Pancreas (tissue), 10 donors: Measurements from ENCODE around the gene DNM2. TPM values are rescaled to one million over a fixed set of nuclear protein-coding genes. Genes with fewer than 3 reads are reported as not detected.
A peak's percentile ranks its signal among the peaks of the same experiment; 100 is the strongest.

Experiments
- ATAC-seq, 4 donors: fragments of 200-7000 bp; cut with Tn5 transposase; one replicate each; pipeline versions ENCODE4 v1.8.0 to v1.9.1; 2020; ENCODE audit warnings: mild to moderate bottlenecking in 4 of 4, moderate library complexity in 4 of 4
- DNase-seq, 6 donors: peaks; one replicate each; pipeline ENCODE4 v3.0.0-alpha.2; 2020
- FAIRE-seq: peaks from 2 replicates; lab custom pipeline; 2012; peaks lifted over from hg19 to GRCh38; lab: Jason Lieb, UNC
- H3K27ac ChIP-seq, 4 donors: fragments of 200-600 bp; sonication (generic); 1 replicate in 3 of 4; 2 replicates in 1 of 4; pipeline versions ENCODE4 v1.5.0 to v1.8.0; 2020
- H3K27me3 ChIP-seq, 4 donors: fragments of 200-600 bp; one replicate each; pipeline ENCODE4 v1.8.0; 2021
- H3K36me3 ChIP-seq, 3 donors: fragments of 200-600 bp; sonication (generic) in 1 of 3; one replicate each; pipeline versions ENCODE4 v1.5.0 to v1.8.0; 2020 to 2021
- H3K4me1 ChIP-seq, 3 donors: fragments of 200-600 bp; one replicate each; pipeline ENCODE4 v1.8.0; 2021
- H3K4me3 ChIP-seq, 4 donors: fragments of 200-600 bp; sonication (generic) in 2 of 4; one replicate each; pipeline versions ENCODE4 v1.5.0 to v1.8.0; 2020 to 2021
- H3K9me3 ChIP-seq, 4 donors: fragments of 200-600 bp; one replicate each; pipeline ENCODE4 v1.8.0; 2021
- CTCF ChIP-seq, 4 donors: fragments of 200-600 bp; sonication (generic) in 3 of 4; IDR thresholded peaks; one replicate each; pipeline versions ENCODE4 v1.5.0 to v1.8.0; 2021; ENCODE audit warnings: antibody characterized with exemption in 4 of 4
- WGBS, 2 donors: extraction: QIAGEN DNeasy Blood & Tissue Kit; methylation state at CpG; one replicate each; pipeline ENCODE4 v1.1.7; 2013; 5-methylcytosine and 5-hydroxymethylcytosine counted together
- intact Hi-C, 3 donors: fragments of 100-400 bp; cut with DNase I; formaldehyde crosslinking; loops; one replicate each; pipeline versions ENCODE4 v1.11.1 to v1.14.2; 2022
- polyA plus RNA-seq, 2 donors: library from polyadenylated mRNA; stranded (reverse); fragments of 200-250 nt; gene quantifications; one replicate each; pipeline ENCODE4 v1.2.3, GENCODE V29; 2013
- total RNA-seq, 6 donors: library from RNA; stranded (reverse); fragmentation: NEBNext Ultra II Directional in 4 of 6; extraction: Animal tissue kit (Norgen Biotek cat#: 25700) in 4 of 6; gene quantifications; one replicate each; pipeline versions ENCODE4 v1.2.1 to v1.2.4, GENCODE V29; 2021 to 2023
- donor health status: healthy with polysubstance abuse.
- donor health status: DM: no; HTN: no; CAD: no; lungs with moderate emphysema.
- donor health status: DM: no; HTN: no; CAD: no.
- donor health status: control.
- donor health status: control.
- donor health status: Bipolar disorder and iron deficiency.
- donor health status: DM: yes; HTN: yes; CAD: no.
- donor health status: DM: no; HTN: no; CAD: no.
- donor health status: DM: no; HTN: no; CAD: no.
- donor health status: DM: yes; HTN: yes; CAD: no.

Gene DNM2
- total and polyA plus RNA-seq, 8 donors: 52.5 to 115 (median 88.6) TPM

GRCh38 chr19:10707440-10707839, 10.4 kb upstream of the DNM2 start:
- FAIRE-seq (no peak), ATAC-seq (no peak), DNase-seq (no peak)
- Histone ChIP-seq H3K27ac (no peak overlapping the region), H3K4me1 (peaks cover 0 to under 1% (median 0%) of the 10 kb centered on the region in 3 donors), H3K4me3 (no peak overlapping the region), H3K36me3 (peaks cover 0 to 6% (median 0%) of the 10 kb centered on the region in 3 donors), H3K9me3 (no peaks in the 10 kb centered on the region), H3K27me3 (no peaks in the 10 kb centered on the region)
- intact Hi-C loops: no loop called here
- WGBS, 2 donors: 95 to 97% methylated on average over 16 of the region's 16 CpGs
- no peak for TF ChIP-seq CTCF (IDR thresholded peaks at IDR 0.05)

- FAIRE-seq (no peak), ATAC-seq (no peak), DNase-seq (no peak)
- 93 to 95% methylated on average over 7 of the region's 7 CpGs for WGBS, 2 donors
- H3K36me3 ChIP-seq: peaks cover 0 to 6% (median 0%) of the 10 kb centered on the region in 3 donors
- intact Hi-C loops: no loop called here
- no peaks in the 10 kb centered on the region for H3K4me1 ChIP-seq
- no peak for TF ChIP-seq CTCF (IDR thresholded peaks at IDR 0.05)
- H3K27ac ChIP-seq: no peak overlapping the region
- H3K27me3 ChIP-seq: no peaks in the 10 kb centered on the region
- H3K4me3 ChIP-seq: no peak overlapping the region
- no peaks in the 10 kb centered on the region for H3K9me3 ChIP-seq
These were observed 9.6 kb upstream of the DNM2 start for GRCh38 chr19:10708291-10708690.

- Histone ChIP-seq H3K27me3 (no peaks in the 10 kb centered on the region), H3K9me3 (no peaks in the 10 kb centered on the region), H3K27ac (no peak overlapping the region), H3K36me3 (peaks cover 0 to 6% (median 0%) of the 10 kb centered on the region in 3 donors), H3K4me3 (no peak overlapping the region), H3K4me1 (no peaks in the 10 kb centered on the region)
- ATAC-seq (peak in 1 of 4 donors; percentile 23), DNase-seq (no peak), FAIRE-seq (no peak)
- WGBS, 2 donors: 83 to 86% methylated on average over 14 of the region's 14 CpGs
- TF ChIP-seq CTCF (IDR thresholded peaks at IDR 0.05): no peak
- intact Hi-C loops: loop anchor here in 2 of 3 donors (5.0 to 10.0 kb wide), 4 partner anchors 65 to 153 kb away; partner anchors contain the start of gene TMED1 (in 1 of the 2)
These were observed 5.8 kb upstream of the DNM2 start for GRCh38 chr19:10712045-10712444.

GRCh38 chr19:10712754-10713153, 5.1 kb upstream of the DNM2 start:
- no peak overlapping the region for H3K4me3 ChIP-seq
- H3K4me1 ChIP-seq: no peaks in the 10 kb centered on the region
- 89 to 92% methylated on average over 22 to 23 of the region's 23 CpGs for WGBS, 2 donors
- no peak for TF ChIP-seq CTCF (IDR thresholded peaks at IDR 0.05)
- no peaks in the 10 kb centered on the region for H3K27me3 ChIP-seq
- no peaks in the 10 kb centered on the region for H3K9me3 ChIP-seq
- FAIRE-seq (no peak), DNase-seq (no peak), ATAC-seq (no peak)
- H3K27ac ChIP-seq: no peak overlapping the region
- intact Hi-C loops: loop anchor here in 2 of 3 donors (5.0 to 10.0 kb wide), 4 partner anchors 65 to 152 kb away; partner anchors contain the start of gene TMED1 (in 1 of the 2)
- H3K36me3 ChIP-seq: peaks cover 0 to 6% (median 0%) of the 10 kb centered on the region in 3 donors

GRCh38 chr19:10713317-10713716, 4.6 kb upstream of the DNM2 start:
- no peak for TF ChIP-seq CTCF (IDR thresholded peaks at IDR 0.05)
- DNase-seq (no peak), ATAC-seq (no peak), FAIRE-seq (no peak)
- no peaks in the 10 kb centered on the region for H3K9me3 ChIP-seq
- no peaks in the 10 kb centered on the region for H3K27me3 ChIP-seq
- peaks cover 0 to under 1% (median 0%) of the 10 kb centered on the region in 3 donors for H3K36me3 ChIP-seq
- H3K27ac ChIP-seq: no peak overlapping the region
- H3K4me1 ChIP-seq: no peaks in the 10 kb centered on the region
- no peak overlapping the region for H3K4me3 ChIP-seq
- WGBS, 2 donors: 80 to 81% methylated on average over 5 of the region's 5 CpGs
- intact Hi-C loops: loop anchor here in 2 of 3 donors (5.0 to 10.0 kb wide), 4 partner anchors 64 to 151 kb away; partner anchors contain the start of gene TMED1 (in 1 of the 2)
